Adipocyte (in vitro differentiated cells): Measurements from ENCODE around the gene DNASE1L3.

Experiments
- DNase-seq: peaks from one replicate; pipeline ENCODE4 v3.0.0-alpha.2; 2015; ENCODE audit warnings: low read depth
- H3K27me3 ChIP-seq: replicated peaks from 2 replicates; pipeline ENCODE4 v1.7.0; 2013; ENCODE audit warnings: mild to moderate bottlenecking, low read length, moderate library complexity; ENCODE audit not compliant: control insufficient read depth, insufficient read depth
- H3K36me3 ChIP-seq: 2 replicates; pipeline ENCODE4 v1.7.0; 2013; ENCODE audit warnings: low read length, mild to moderate bottlenecking, moderate library complexity; ENCODE audit not compliant: control insufficient read depth, insufficient read depth, severe bottlenecking
- H3K4me1 ChIP-seq: 2 replicates; pipeline ENCODE4 v1.7.0; 2013; ENCODE audit warnings: mild to moderate bottlenecking, low read length, moderate library complexity; ENCODE audit not compliant: control insufficient read depth, insufficient read depth
- H3K4me3 ChIP-seq: 2 replicates; pipeline ENCODE4 v1.7.0; 2013; ENCODE audit warnings: mild to moderate bottlenecking, low read length, moderate library complexity
- H3K9ac ChIP-seq: 2 replicates; pipeline ENCODE4 v1.7.0; 2013; ENCODE audit warnings: mild to moderate bottlenecking, low read length, moderate library complexity
- H3K9me3 ChIP-seq: 2 replicates; pipeline ENCODE4 v1.7.0; 2013; ENCODE audit warnings: mild to moderate bottlenecking, low read length, moderate library complexity; ENCODE audit not compliant: control insufficient read depth

The DNASE1L3 gene

DNA sequence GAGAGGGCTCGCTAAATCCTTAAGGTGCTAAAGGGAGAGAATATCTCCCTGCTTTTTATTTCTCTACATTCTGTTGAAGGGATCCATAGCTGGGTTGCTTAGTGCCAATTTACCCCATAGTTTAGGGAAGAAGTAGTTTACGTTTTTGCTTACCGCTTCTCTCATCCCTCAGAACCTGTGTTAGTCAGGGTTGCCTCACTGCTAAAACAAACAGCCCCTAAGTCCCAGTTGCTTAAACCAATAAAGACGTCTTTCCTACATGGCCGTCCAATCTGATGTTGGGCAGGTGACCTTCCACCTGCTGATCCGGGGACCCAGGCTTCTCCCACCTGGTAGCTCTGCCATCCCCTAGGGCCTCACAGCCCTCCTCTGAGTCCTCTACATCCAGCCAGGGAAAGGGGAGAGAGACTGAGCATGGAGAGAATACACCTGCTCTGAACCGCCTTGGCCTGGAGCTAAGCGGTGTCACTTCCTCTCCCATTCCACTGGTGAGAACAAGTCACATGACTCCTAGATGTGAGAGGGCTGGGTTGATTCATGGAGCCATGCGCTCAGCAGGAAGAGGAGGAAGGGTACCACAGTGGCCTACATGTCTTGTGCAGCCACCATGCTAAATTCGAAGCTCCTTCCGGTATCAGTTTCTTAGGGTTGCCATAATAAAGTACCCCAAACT is 26.3 kb downstream of the DNASE1L3 start:
- Histone ChIP-seq H3K9ac (no peak overlapping the region), H3K4me3 (no peak overlapping the region), H3K9me3 (no peaks in the 10 kb centered on the region), H3K36me3 (no peaks in the 10 kb centered on the region), H3K4me1 (no peaks in the 10 kb centered on the region), H3K27me3 (peaks cover 6% of the 10 kb centered on the region)
- DNase-seq = no peak

DNA sequence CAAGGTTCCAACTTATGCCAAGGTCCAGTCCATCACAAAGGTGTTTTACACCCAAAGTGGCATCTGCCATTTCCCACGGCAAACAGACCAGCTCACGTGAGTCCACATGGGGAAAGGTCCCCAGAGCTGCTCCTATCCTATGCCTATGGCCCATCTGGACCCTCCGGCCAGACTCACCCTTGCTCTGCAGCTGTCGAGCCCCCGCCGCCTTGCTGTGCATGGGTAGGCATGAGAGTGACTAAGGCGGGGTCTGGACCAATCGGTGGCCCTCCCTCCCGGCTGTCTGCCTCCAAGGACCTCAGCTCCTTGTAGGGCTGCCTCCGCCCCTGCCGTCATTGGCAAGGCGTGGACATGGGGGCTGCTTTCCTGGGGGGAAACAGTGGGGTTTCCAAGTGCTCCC is 26.9 kb downstream of the DNASE1L3 start:
- Histone ChIP-seq H3K4me1 (no peaks in the 10 kb centered on the region), H3K9me3 (no peaks in the 10 kb centered on the region), H3K9ac (no peak overlapping the region), H3K36me3 (no peaks in the 10 kb centered on the region), H3K27me3 (peaks cover 6% of the 10 kb centered on the region), H3K4me3 (no peak overlapping the region)
- no peak for DNase-seq

DNA sequence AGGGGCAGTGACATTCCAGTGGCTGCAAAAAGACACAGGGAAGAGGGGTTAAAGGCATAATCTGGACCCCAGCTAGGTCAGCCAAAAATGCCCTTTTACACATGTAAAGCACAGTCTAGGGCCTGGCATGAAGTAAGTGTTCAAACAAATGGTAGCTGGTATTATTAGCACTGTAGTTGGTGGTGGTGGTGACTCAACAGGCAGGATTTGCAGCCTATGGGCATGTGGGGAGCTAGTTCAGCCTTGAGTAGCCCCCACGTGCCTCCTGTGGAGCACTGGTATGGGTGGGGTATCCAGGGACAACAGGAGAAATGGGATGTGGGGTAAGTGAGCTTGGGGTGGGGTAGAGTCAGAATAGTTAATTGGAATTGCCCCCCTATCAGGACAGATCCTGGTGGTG is 27.6 kb downstream of the DNASE1L3 start:
- no peak for DNase-seq
- H3K9ac ChIP-seq = no peak overlapping the region
- H3K36me3 ChIP-seq = no peaks in the 10 kb centered on the region
- no peak overlapping the region for H3K4me3 ChIP-seq
- peaks cover 6% of the 10 kb centered on the region for H3K27me3 ChIP-seq
- no peaks in the 10 kb centered on the region for H3K4me1 ChIP-seq
- no peaks in the 10 kb centered on the region for H3K9me3 ChIP-seq

DNA sequence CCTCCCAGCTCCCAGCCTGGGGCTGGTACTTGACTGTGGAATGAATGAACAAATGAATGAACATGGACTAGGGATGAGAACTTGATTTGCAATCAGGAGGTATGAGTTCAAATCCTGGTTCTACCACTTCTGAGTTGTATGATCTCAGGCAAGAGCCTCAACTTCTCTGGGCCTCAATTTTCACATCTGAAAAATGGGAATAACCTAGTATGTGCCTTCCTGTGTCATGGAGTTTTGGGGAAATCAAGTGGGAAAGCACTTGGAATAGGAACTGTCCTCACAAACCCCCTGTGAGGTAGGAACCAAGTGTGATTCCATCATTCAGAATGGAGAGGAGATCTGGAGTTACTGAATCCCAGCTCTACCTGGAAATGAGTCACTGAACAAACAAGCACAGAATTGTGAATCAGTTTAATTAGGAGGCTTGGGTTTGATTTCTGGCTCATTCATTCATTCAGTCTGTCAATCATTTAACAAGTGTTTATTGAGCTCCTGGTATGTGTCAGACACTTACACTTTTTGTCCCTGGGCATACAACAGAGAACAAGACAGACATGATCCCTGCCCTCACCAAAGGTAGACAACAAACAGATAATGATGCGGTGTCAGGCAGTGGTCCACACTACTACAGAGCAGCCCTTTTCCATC is 29.7 kb downstream of the DNASE1L3 start:
- no peak for DNase-seq
- no peaks in the 10 kb centered on the region for H3K4me1 ChIP-seq
- no peak overlapping the region for H3K4me3 ChIP-seq
- peaks cover 6% of the 10 kb centered on the region for H3K27me3 ChIP-seq
- H3K9me3 ChIP-seq = no peaks in the 10 kb centered on the region
- H3K36me3 ChIP-seq = no peaks in the 10 kb centered on the region
- no peak overlapping the region for H3K9ac ChIP-seq

DNA sequence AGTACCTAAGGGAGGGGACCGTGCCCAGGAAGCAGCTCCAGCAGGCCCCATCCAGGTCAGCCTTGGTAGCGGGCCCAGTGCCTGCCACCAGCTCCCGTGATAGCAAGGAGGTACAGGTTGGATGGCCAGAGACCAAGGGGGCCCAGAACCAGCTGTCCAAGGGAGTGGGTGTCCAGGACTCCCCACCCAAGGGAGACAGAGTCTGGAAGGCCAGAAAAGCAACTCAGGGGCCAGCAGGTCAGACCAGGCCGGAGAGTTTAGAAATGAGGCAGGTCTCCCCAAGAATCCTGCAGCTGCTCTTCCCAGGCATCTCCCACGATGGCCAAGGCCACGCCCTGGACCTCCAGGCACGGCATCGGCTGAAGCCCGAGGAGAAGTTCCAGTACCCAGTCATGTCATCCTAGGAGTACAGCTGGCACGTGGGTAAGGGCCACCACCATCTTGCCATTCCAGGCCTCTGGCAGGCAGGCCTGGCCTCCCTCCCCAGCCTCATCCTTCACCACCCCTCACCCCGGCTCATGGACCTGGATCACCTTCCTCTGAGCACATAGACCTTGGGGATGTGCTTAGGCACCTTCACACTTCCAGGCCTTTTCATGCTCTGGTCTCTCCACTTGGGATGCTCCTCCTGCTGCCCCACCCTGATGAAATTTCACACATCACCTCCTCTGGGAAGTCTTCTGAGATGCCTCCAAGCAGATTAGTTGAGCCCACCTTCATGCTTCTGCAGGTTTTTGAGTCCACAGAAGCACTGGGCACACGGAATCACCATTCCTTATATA is 30.5 kb downstream of the DNASE1L3 start:
- no peak overlapping the region for H3K9ac ChIP-seq
- no peaks in the 10 kb centered on the region for H3K36me3 ChIP-seq
- H3K27me3 ChIP-seq = peaks cover 6% of the 10 kb centered on the region
- no peak for DNase-seq
- H3K4me3 ChIP-seq = no peak overlapping the region
- peaks cover 5% of the 10 kb centered on the region for H3K4me1 ChIP-seq
- H3K9me3 ChIP-seq = no peaks in the 10 kb centered on the region

DNA sequence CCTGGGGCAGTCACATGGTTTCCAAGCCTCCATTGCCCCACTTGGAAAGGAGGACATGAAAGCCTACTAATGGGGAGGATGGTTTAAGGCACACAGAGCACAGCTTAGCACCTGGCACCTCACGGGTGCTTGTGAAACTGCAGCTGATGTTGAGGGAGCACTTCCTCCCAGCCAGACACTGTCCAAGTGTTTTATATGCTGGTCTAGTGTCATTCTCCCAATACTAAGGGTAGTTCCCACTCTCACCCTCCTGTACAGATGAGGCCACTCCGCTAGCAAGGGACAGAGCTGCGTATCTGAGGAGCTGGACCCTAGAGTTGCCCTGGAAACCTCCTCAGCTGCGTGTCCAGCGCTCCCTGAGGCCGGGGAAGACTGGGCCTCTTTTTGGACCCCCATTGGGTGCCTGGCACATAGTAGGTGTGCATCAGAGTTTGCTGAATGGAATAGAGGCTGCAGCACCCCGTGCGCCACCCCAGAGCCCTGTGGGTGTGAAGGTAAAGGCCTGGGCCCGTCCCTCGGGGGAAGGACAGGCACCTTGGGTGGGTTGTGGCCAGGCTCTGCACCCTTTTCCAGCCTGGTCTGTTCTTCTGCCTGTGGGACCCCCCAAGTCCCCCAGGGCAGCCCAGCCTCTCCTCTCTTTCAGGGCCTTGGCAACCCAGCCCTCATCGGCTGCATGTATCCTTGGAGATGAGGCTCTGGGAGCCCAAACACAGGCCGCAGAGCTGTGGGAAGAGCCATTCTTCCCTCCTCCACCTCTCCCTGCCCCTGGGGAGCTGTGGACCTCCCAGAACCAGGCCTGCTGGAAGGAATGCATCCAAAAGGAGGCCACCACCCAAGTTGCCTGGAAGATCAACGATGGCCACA is 31.3 kb downstream of the DNASE1L3 start:
- Histone ChIP-seq H3K9ac (no peak overlapping the region), H3K9me3 (no peaks in the 10 kb centered on the region), H3K4me3 (no peak overlapping the region), H3K27me3 (peaks cover 6% of the 10 kb centered on the region), H3K36me3 (no peaks in the 10 kb centered on the region), H3K4me1 (peaks cover 13% of the 10 kb centered on the region)
- DNase-seq = no peak

DNA sequence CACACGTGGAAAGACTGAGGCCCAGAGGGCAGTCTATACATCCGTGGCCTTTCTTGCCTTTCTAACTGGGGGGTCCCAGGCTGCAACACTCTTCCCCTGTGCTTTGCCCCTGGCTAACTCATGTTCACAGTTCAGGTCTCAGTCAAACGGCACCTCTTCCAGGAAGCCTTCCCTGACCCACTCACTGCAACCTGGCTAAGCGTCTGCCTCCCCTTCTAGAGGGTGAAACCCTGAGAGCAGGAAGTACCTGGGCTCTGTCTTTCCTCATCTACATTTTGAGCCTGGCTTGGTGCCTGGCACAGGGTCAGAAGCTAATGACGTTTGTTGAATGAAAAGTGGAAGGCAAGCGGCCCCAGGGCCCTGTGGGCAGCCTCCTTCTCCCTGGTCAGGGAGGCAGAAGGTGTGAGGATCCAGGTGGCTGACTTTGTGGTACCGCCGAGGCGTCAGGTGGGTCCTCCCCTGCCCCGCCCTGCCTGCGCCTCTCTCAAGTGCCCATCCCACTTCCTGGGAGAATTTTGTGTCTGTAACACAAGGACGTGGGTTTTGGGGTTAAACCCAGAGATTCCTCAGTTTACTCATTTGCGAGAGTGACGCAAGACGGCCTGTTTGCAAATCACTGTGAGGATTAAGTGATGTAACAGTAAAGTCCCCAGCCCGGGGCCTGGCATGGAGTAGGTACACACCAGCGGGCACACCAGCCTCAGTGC is 32.1 kb downstream of the DNASE1L3 start:
- Histone ChIP-seq H3K4me3 (no peak overlapping the region), H3K4me1 (peaks cover 15% of the 10 kb centered on the region), H3K9ac (peak overlapping the region; percentile 66), H3K36me3 (no peaks in the 10 kb centered on the region), H3K27me3 (peaks cover 2% of the 10 kb centered on the region), H3K9me3 (no peaks in the 10 kb centered on the region)
- no peak for DNase-seq

DNA sequence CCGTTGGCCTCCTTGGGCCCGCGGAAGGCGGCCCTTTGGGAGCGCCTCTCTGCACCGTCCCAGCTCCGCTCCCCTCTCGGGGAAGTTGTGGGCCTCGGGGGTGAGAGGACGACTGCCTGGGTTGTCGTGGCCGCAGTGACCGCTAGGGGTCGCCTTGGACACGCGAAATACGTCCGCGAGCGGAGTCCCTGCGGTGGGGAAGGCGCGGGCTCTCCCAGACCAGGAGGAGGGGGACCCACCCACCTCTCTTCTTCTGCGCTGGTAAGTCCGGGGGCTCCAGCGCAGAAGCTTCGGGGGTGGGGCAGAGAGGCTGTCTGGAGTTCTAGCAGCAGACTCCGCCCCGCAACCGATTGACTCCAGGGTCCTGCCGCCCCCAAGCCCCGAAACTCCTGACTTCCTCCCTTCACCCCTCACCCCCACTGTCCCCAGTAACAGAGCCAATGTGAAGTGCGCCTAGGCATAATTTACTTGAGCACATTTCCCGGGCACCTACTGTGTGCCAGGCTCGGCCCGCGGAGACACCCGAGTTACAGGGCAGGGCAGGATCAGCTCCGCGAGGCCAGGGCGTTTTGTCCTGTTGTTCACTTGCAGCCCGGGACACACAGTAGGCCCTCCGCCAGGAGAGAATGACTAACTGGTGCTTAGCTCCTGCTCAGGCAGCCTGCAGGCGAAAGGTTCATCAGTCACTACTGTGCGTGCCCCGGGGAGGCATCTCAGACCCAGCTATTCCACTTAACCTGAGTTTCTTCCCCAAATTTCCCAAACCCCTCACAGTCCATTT is 32.8 kb downstream of the DNASE1L3 start:
- Histone ChIP-seq H3K4me3 (peak overlapping the region; percentile 71), H3K9ac (peak overlapping the region; percentile 66), H3K9me3 (no peaks in the 10 kb centered on the region), H3K4me1 (peaks cover 15% of the 10 kb centered on the region), H3K36me3 (no peaks in the 10 kb centered on the region), H3K27me3 (no peaks in the 10 kb centered on the region)
- peak; percentile 96 for DNase-seq

DNA sequence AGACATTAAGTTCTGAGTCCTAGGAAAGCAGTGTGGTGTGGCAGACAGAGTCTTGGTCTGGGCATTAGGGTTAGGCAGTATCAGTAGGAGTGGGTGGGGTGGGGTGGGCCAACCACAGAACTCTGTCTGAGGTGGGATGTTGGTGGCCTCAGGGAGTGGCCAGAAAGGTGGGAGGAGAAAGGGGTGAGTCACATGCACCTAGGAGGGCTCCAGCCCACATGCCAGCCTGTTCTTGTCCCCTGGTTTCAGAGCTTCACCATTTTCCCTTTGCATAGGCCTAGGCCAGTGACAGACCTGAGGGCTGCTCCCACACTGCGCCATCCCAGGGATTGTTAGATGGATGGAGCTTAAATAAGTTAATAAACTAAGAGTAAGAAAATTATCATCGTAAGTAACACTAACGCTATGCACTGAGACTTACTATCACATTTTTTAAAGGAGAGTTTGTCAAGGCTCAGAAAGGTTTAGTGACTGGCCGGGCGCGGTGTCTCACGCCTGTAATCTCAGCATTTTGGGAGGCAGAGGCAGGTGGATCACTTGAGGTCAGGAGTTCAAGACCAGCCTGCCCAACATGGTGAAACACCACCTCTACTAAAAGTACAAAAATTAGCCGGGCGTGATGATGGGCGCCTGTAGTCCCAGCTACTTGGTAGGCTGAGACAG is 33.8 kb downstream of the DNASE1L3 start:
- Histone ChIP-seq H3K9ac (no peak overlapping the region), H3K4me3 (no peak overlapping the region), H3K36me3 (no peaks in the 10 kb centered on the region), H3K9me3 (no peaks in the 10 kb centered on the region), H3K4me1 (peaks cover 15% of the 10 kb centered on the region), H3K27me3 (no peaks in the 10 kb centered on the region)
- no peak for DNase-seq

DNA sequence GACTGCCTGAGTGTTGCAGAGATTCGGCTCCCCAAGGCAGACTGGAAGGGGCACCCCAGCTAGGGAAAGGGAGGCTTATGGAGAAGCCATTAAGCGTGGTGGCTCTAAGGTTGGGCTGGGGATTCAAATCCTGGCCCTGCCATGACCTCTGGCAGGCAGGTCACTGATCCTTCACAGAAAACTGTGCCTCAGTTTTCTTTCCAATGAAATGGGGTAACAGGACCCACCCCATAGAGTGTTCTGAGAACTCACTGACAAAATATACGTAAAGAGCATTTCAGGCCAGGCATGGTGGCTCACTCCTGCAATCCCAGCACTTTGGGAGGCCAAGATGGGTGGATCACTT is 34.6 kb downstream of the DNASE1L3 start:
- Histone ChIP-seq H3K9me3 (no peaks in the 10 kb centered on the region), H3K4me3 (no peak overlapping the region), H3K36me3 (peaks cover 5% of the 10 kb centered on the region), H3K4me1 (peaks cover 15% of the 10 kb centered on the region), H3K27me3 (no peaks in the 10 kb centered on the region), H3K9ac (no peak overlapping the region)
- DNase-seq = no peak
